WTC11 (cell line): ENCODE results near the gene ENDOV. TPM values are rescaled to one million over a fixed set of nuclear protein-coding genes. Genes with fewer than 3 reads are reported as not detected.

Experiments used
- ATAC-seq: fragments of 200-7000 bp; cut with Tn5 transposase; 2 replicates; pipeline ENCODE4 v1.10.0; 2021; ENCODE audit warnings: mild to moderate bottlenecking, moderate library complexity
- CTCF ChIA-PET: fragments of 300-600 bp; sonication (Branson Sonifier 250); formaldehyde crosslinking; loops from one replicate; lab custom pipeline; 2021; ENCODE audit warnings: antibody characterized with exemption; lab: Charles Lee
- POLR2A ChIA-PET: fragments of 350-600 bp; sonication (Branson Sonifier 250); formaldehyde crosslinking; loops from one replicate; lab custom pipeline; 2021; ENCODE audit warnings: antibody characterized with exemption; lab: Charles Lee
- DNase-seq: peaks from one replicate; pipeline ENCODE4 v3.0.0; 2021; ENCODE audit warnings: low spot score
- H3K27ac Mint-ChIP-seq: 2 replicates; pipeline ENCODE4 v1.8.0; 2021; ENCODE audit warnings: mixed read lengths
- H3K27me3 Mint-ChIP-seq: 2 replicates; pipeline ENCODE4 v1.8.0; 2021; ENCODE audit warnings: low read depth, mild to moderate bottlenecking, moderate library complexity, mixed read lengths
- H3K36me3 Mint-ChIP-seq: 2 replicates; pipeline ENCODE4 v1.8.0; 2021; ENCODE audit warnings: mixed read lengths
- H3K4me1 Mint-ChIP-seq: 2 replicates; pipeline ENCODE4 v1.8.0; 2022; ENCODE audit warnings: mixed read lengths
- H3K4me3 Mint-ChIP-seq: 2 replicates; pipeline ENCODE4 v1.8.0; 2021; ENCODE audit warnings: mild to moderate bottlenecking, moderate library complexity, mixed read lengths
- H3K9me3 Mint-ChIP-seq: 2 replicates; pipeline ENCODE4 v1.8.0; 2021; ENCODE audit warnings: mixed read lengths
- CREB1 ChIP-seq: sonication (generic); formaldehyde crosslinking; IDR thresholded peaks from 2 replicates; pipeline ENCODE4 v1.8.0; 2023; ENCODE audit warnings: mild to moderate bottlenecking, missing genetic modification reagents
- FOXK1 ChIP-seq: sonication (generic); formaldehyde crosslinking; IDR thresholded peaks from 2 replicates; pipeline ENCODE4 v1.8.0; 2022; ENCODE audit warnings: mild to moderate bottlenecking, moderate library complexity, missing genetic modification reagents
- GABPB1 ChIP-seq: sonication (generic); formaldehyde crosslinking; IDR thresholded peaks from 2 replicates; pipeline ENCODE4 v1.8.1; 2023; ENCODE audit warnings: mild to moderate bottlenecking, missing genetic modification reagents
- GRHL2 ChIP-seq: fragments of 250-450 bp; sonication (Bioruptor Pico); IDR thresholded peaks from 2 replicates; pipeline ENCODE4 v1.8.0; 2022; ENCODE audit warnings: mild to moderate bottlenecking, moderate library complexity; ENCODE audit not compliant: insufficient replicate concordance, severe bottlenecking
- NR1H2 ChIP-seq: sonication (generic); formaldehyde crosslinking; IDR thresholded peaks from 2 replicates; pipeline ENCODE4 v1.9.0; 2021; ENCODE audit warnings: mild to moderate bottlenecking, moderate library complexity, missing genetic modification reagents
- NR3C1 ChIP-seq: sonication (generic); formaldehyde crosslinking; conservative IDR thresholded peaks from 2 replicates; pipeline ENCODE4 v1.8.1; 2023; ENCODE audit warnings: low read depth, mild to moderate bottlenecking, missing genetic modification reagents
- SMAD4 ChIP-seq: sonication (generic); formaldehyde crosslinking; IDR thresholded peaks from 2 replicates; pipeline ENCODE4 v1.8.0; 2022; ENCODE audit warnings: mild to moderate bottlenecking, missing genetic modification reagents
- TEAD1 ChIP-seq: sonication (generic); formaldehyde crosslinking; IDR thresholded peaks from 2 replicates; pipeline ENCODE4 v1.8.0; 2022; ENCODE audit warnings: mild to moderate bottlenecking, missing genetic modification reagents
- TEAD4 ChIP-seq: sonication (generic); formaldehyde crosslinking; IDR thresholded peaks from 2 replicates; pipeline ENCODE4 v1.8.0; 2022; ENCODE audit warnings: mild to moderate bottlenecking, missing genetic modification reagents
- TP53 ChIP-seq: sonication (generic); formaldehyde crosslinking; IDR thresholded peaks from 2 replicates; pipeline ENCODE4 v1.8.1; 2023; ENCODE audit warnings: mild to moderate bottlenecking, missing genetic modification reagents
- ZNF263 ChIP-seq: sonication (generic); formaldehyde crosslinking; IDR thresholded peaks from 2 replicates; pipeline ENCODE4 v1.8.1; 2022; ENCODE audit warnings: low read depth, mild to moderate bottlenecking, moderate library complexity, missing genetic modification reagents
- ZNF317 ChIP-seq: sonication (generic); formaldehyde crosslinking; IDR thresholded peaks from 2 replicates; pipeline ENCODE4 v1.8.1; 2023; ENCODE audit warnings: low read depth, mild to moderate bottlenecking, moderate library complexity, missing genetic modification reagents, borderline replicate concordance
- ZNF396 ChIP-seq: fragments of 250-450 bp; sonication (Bioruptor Pico); IDR thresholded peaks from 2 replicates; pipeline ENCODE4 v1.8.0; 2021; ENCODE audit warnings: mild to moderate bottlenecking, moderate library complexity, borderline replicate concordance
- ZNF423 ChIP-seq: fragments of 250-450 bp; sonication (Bioruptor Pico); IDR thresholded peaks from 2 replicates; pipeline ENCODE4 v2.1.2; 2022; ENCODE audit warnings: mild to moderate bottlenecking, moderate library complexity
- total RNA-seq: library from RNA; stranded (reverse); gene quantifications from 3 replicates; pipeline ENCODE4 v1.2.3, GENCODE V29; 2021
- TF ChIP-seq, protein P1 (sequence below): fragments of 200-600 bp; IDR thresholded peaks from 2 replicates; pipeline ENCODE4 v1.8.0; 2022; ENCODE audit warnings: antibody characterized with exemption
- TF ChIP-seq, protein P2 (sequence below): sonication (generic); formaldehyde crosslinking; IDR thresholded peaks from 2 replicates; pipeline ENCODE4 v1.8.1; 2022; ENCODE audit warnings: missing genetic modification reagents, borderline replicate concordance
- TF ChIP-seq, protein P3 (sequence below): sonication (generic); formaldehyde crosslinking; conservative IDR thresholded peaks from 2 replicates; pipeline ENCODE4 v1.8.1; 2022; ENCODE audit warnings: mild to moderate bottlenecking, missing genetic modification reagents
- TF ChIP-seq, protein P4 (sequence below): sonication (generic); formaldehyde crosslinking; IDR thresholded peaks from 2 replicates; pipeline ENCODE4 v1.8.0; 2022; ENCODE audit warnings: mild to moderate bottlenecking, missing genetic modification reagents
- TF ChIP-seq, protein P5 (sequence below): fragments of 250-450 bp; sonication (Bioruptor Pico); IDR thresholded peaks from 2 replicates; pipeline ENCODE4 v1.9.0; 2021; ENCODE audit warnings: mild to moderate bottlenecking

The ENDOV gene
- total RNA-seq, 1 experiment from 2014 or later, result 25.2 TPM

DNA sequence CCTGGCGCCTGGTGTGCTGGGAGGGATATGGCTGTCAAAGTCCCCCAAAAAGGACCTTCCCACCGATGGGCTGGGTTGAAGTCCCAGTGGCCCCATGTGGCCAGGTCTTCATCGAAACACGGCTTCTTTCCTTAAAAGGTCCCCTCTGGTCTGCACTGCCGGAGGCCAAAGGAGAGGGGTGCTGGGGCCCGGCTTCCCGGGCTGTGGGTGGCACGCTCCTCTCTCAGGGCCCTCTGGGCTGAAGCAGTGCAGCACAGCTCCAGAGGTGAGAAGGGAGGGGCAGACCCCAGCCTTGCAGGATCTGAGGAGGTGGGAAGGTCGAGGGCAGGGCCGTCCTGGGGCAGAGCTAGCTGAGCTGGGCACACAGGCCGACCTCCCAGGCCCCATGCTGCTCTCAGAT, 54.7 kb downstream of the ENDOV start:
- H3K36me3 Mint-ChIP-seq, result no peaks in the 10 kb centered on the region
- peaks cover under 1% of the 10 kb centered on the region for H3K4me1 Mint-ChIP-seq
- peaks cover 60% of the 10 kb centered on the region for H3K27me3 Mint-ChIP-seq
- TF ChIP-seq ZNF263 (CRISPR knock-in tag) (no peak), ZNF317 (CRISPR knock-in tag) (no peak), TEAD1 (CRISPR knock-in tag) (no peak), FOXK1 (CRISPR knock-in tag) (no peak), GABPB1 (CRISPR knock-in tag) (no peak), TP53 (CRISPR knock-in tag) (no peak), ZNF423 (CRISPR knock-in tag) (no peak), NR1H2 (CRISPR knock-in tag) (no peak), CREB1 (CRISPR knock-in tag) (no peak), SMAD4 (no peak), GRHL2 (CRISPR knock-in tag) (no peak)
- TF ChIP-seq, protein P1, sequence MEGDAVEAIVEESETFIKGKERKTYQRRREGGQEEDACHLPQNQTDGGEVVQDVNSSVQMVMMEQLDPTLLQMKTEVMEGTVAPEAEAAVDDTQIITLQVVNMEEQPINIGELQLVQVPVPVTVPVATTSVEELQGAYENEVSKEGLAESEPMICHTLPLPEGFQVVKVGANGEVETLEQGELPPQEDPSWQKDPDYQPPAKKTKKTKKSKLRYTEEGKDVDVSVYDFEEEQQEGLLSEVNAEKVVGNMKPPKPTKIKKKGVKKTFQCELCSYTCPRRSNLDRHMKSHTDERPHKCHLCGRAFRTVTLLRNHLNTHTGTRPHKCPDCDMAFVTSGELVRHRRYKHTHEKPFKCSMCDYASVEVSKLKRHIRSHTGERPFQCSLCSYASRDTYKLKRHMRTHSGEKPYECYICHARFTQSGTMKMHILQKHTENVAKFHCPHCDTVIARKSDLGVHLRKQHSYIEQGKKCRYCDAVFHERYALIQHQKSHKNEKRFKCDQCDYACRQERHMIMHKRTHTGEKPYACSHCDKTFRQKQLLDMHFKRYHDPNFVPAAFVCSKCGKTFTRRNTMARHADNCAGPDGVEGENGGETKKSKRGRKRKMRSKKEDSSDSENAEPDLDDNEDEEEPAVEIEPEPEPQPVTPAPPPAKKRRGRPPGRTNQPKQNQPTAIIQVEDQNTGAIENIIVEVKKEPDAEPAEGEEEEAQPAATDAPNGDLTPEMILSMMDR, result no peak
- TF ChIP-seq, protein P2, sequence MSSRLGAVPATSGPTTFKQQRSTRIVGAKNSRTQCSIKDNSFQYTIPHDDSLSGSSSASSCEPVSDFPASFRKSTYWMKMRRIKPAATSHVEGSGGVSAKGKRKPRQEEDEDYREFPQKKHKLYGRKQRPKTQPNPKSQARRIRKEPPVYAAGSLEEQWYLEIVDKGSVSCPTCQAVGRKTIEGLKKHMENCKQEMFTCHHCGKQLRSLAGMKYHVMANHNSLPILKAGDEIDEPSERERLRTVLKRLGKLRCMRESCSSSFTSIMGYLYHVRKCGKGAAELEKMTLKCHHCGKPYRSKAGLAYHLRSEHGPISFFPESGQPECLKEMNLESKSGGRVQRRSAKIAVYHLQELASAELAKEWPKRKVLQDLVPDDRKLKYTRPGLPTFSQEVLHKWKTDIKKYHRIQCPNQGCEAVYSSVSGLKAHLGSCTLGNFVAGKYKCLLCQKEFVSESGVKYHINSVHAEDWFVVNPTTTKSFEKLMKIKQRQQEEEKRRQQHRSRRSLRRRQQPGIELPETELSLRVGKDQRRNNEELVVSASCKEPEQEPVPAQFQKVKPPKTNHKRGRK (CRISPR knock-in tag), result no peak
- TF ChIP-seq, protein P3, sequence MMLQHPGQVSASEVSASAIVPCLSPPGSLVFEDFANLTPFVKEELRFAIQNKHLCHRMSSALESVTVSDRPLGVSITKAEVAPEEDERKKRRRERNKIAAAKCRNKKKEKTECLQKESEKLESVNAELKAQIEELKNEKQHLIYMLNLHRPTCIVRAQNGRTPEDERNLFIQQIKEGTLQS (CRISPR knock-in tag), result no peak
- H3K27ac Mint-ChIP-seq, result no peak overlapping the region
- ChIA-PET POLR2A (no interaction called here), CTCF (interaction anchor here (0.5 to 2.1 kb wide), 6 partner anchors 8 to 97 kb away, joined by 3 to 8 read pairs (median 3); no protein-coding TSS in a partner anchor)
- H3K4me3 Mint-ChIP-seq, result no peak overlapping the region
- ATAC-seq, result no peak
- H3K9me3 Mint-ChIP-seq, result no peaks in the 10 kb centered on the region
- DNase-seq, result no peak

DNA sequence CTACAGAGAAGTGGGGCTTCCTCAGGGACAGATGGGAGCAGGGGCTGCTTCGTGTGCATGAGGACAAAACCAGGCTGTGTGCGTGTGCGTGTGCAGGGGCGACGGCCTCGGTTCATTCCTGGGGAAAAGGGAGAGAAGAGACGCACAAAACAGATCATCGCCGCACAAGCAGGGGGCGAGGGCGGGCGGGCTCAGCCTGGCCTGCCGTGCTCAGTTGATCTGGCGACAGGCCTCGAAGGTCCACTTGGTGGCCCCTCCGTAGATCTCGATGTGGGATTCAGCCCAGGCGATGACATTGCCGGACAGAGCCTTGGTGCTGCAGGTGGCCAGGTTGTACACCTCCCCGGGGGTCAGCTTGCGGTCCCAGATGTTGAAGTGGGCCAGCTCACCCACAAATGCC, 55.6 kb downstream of the ENDOV start:
- CTCF ChIA-PET, result interaction anchor here (1.5 kb wide), 1 partner anchor 43 kb away, joined by 5 read pairs; no protein-coding TSS in a partner anchor
- peaks cover 5% of the 10 kb centered on the region for H3K4me1 Mint-ChIP-seq
- no peak for TF ChIP-seq ZNF396
- H3K36me3 Mint-ChIP-seq, result no peaks in the 10 kb centered on the region
- H3K27ac Mint-ChIP-seq, result no peak overlapping the region
- H3K4me3 Mint-ChIP-seq, result no peak overlapping the region
- POLR2A ChIA-PET, result no interaction called here
- H3K9me3 Mint-ChIP-seq, result no peaks in the 10 kb centered on the region
- ATAC-seq (no peak), DNase-seq (no peak)
- H3K27me3 Mint-ChIP-seq, result peaks cover 70% of the 10 kb centered on the region

DNA sequence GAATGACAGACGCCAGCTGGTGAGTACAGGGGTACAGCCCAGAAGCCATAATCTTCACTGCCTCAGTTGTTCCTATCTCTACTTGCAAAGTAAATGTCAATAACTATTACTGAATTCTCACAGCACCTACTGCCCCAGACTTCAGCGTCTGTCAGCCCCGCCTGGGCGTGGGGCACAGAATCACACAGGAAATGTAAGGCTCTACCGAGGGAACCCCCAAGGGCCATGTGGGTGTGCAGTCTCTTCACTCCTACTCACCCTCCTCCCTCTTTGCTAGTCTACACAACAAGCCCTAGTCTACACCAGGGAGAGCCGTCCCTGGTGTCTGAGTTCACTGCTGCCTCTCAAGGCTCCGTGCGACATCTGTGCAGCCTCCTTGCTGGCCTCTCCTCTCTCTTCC, 57.0 kb downstream of the ENDOV start:
- DNase-seq (no peak), ATAC-seq (no peak)
- CTCF ChIA-PET, result interaction anchor here (2.5 kb wide), 1 partner anchor 44 kb away, joined by 11 read pairs; no protein-coding TSS in a partner anchor
- H3K4me3 Mint-ChIP-seq, result no peak overlapping the region
- peaks cover 5% of the 10 kb centered on the region for H3K4me1 Mint-ChIP-seq
- no peaks in the 10 kb centered on the region for H3K9me3 Mint-ChIP-seq
- POLR2A ChIA-PET, result no interaction called here
- TF ChIP-seq FOXK1 (CRISPR knock-in tag) (no peak), TEAD4 (no peak), ZNF423 (CRISPR knock-in tag) (no peak), NR3C1 (no peak)
- TF ChIP-seq, protein P4, sequence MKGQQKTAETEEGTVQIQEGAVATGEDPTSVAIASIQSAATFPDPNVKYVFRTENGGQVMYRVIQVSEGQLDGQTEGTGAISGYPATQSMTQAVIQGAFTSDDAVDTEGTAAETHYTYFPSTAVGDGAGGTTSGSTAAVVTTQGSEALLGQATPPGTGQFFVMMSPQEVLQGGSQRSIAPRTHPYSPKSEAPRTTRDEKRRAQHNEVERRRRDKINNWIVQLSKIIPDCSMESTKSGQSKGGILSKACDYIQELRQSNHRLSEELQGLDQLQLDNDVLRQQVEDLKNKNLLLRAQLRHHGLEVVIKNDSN (CRISPR knock-in tag), result no peak
- TF ChIP-seq, protein P5, sequence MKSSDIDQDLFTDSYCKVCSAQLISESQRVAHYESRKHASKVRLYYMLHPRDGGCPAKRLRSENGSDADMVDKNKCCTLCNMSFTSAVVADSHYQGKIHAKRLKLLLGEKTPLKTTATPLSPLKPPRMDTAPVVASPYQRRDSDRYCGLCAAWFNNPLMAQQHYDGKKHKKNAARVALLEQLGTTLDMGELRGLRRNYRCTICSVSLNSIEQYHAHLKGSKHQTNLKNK (CRISPR knock-in tag), result no peak
- no peaks in the 10 kb centered on the region for H3K36me3 Mint-ChIP-seq
- no peak overlapping the region for H3K27ac Mint-ChIP-seq
- H3K27me3 Mint-ChIP-seq, result peaks cover 75% of the 10 kb centered on the region
